SJCRH30 (cell line): Measurements from ENCODE around the gene SYF2. TPM values are rescaled to one million over a fixed set of nuclear protein-coding genes. Genes with fewer than 3 reads are reported as not detected.
"Not testable (repeated sequence)": the region's sequence is repeated elsewhere in the genome, so short reads cannot be mapped to it uniquely, and the experiment has no call there.

Experiments
- DNase-seq, 2 experiments: peaks; one replicate each; pipeline ENCODE4 v3.0.0-alpha.2; 2015 to 2020
- H3K27ac ChIP-seq: fragments of 250-450 bp; sonication (Bioruptor Pico); 2 replicates; pipeline ENCODE4 v1.5.1; 2020; ENCODE audit warnings: mild to moderate bottlenecking, moderate library complexity
- H3K27me3 ChIP-seq: fragments of 250-450 bp; sonication (Bioruptor Pico); 2 replicates; pipeline ENCODE4 v1.5.1; 2020; ENCODE audit warnings: mild to moderate bottlenecking, moderate library complexity
- H3K36me3 ChIP-seq: fragments of 250-450 bp; sonication (Bioruptor Pico); 2 replicates; pipeline ENCODE4 v1.5.1; 2020; ENCODE audit warnings: mild to moderate bottlenecking, moderate library complexity
- H3K4me1 ChIP-seq: fragments of 250-450 bp; sonication (Bioruptor Pico); 2 replicates; pipeline ENCODE4 v1.5.1; 2020; ENCODE audit warnings: mild to moderate bottlenecking, moderate library complexity
- H3K4me3 ChIP-seq: fragments of 250-450 bp; sonication (Bioruptor Pico); 2 replicates; pipeline ENCODE4 v1.5.1; 2020; ENCODE audit warnings: mild to moderate bottlenecking, moderate library complexity
- H3K9me3 ChIP-seq: fragments of 250-450 bp; sonication (Bioruptor Pico); replicated peaks from 2 replicates; pipeline ENCODE4 v1.5.1; 2020; ENCODE audit warnings: mild to moderate bottlenecking, moderate library complexity
- total RNA-seq: library from RNA; depleted of rRNA; stranded (reverse); fragments of >200 nt; shearing (Covaris generic); gene quantifications from 2 replicates; pipeline ENCODE4 v1.2.3, GENCODE V29; 2014

The SYF2 gene
- total RNA-seq, 1 experiment from 2014 or later = 39.3 TPM

DNA sequence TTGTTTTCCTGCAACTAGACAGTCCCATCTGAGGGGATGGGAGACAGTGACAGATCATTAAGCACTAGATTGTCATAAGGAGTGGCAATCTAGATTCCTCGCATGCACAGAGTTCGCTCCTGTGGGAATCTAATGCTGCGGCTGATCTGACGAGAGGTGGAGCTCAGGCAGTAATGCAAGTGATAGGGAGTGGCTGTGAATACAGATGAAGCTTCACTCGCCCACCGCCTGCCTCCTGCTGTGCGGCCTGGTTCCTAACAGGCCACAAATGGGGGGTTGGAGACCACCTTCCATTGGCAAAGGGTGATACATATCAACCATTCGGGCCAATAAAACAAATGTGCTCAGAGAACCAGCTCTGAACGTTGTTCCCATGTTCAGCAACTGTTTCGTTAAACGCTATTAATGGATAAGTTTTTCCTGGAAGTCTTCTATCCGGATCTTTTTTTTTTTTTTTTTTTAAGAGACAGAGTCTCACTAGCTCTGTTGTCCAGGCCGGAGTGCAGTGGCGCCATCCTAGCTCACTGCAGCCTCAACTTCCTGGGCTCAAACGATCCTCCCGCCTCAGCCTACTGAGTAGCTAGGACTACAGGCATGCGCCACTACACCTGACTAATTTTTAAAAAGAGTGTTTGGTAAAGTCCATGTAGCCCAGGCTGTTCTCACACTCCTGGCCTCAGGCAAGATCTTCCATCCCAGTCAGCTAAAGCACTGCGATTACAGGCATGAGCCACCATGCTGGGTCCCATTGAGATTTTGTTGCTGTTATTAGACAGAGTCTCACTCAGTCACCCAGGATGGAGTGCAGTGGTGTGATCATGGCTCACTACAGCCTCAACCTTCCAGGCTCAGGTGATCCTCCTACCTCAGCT is 23.6 kb upstream of the SYF2 start:
- Histone ChIP-seq H3K9me3 (no peaks in the 10 kb centered on the region), H3K4me1 (0 out of 2 replicates have a peak, but pooled peaks cover 2% of the 10 kb centered on the region), H3K36me3 (no peaks in the 10 kb centered on the region), H3K4me3 (no peak overlapping the region), H3K27me3 (no peaks in the 10 kb centered on the region), H3K27ac (no peak overlapping the region)
- DNase-seq = no peak

DNA sequence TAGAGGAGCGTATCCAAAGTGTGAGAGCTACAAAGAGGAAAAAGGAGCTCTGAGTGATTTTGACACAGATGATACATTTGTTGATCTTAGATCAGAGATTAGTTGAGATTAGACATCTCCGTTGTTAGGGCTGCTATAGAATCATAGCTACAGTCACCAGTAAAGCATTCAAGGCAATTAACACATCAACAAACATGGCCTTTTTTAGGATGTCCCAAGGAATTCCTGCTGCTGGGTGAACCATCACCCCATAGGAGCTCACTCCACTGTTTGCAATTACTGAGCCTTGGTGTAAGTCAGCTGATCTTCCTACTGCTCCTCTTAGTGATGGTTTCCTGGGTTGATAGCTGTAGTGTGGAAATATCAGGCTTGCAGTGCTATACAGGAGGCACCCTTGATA is 21.6 kb upstream of the SYF2 start:
- Histone ChIP-seq H3K4me1 (0 out of 2 replicates have a peak, but pooled peaks cover 2% of the 10 kb centered on the region), H3K36me3 (no peaks in the 10 kb centered on the region), H3K27me3 (no peaks in the 10 kb centered on the region), H3K4me3 (no peak overlapping the region), H3K27ac (no peak overlapping the region), H3K9me3 (no peaks in the 10 kb centered on the region)
- DNase-seq = no peak

DNA sequence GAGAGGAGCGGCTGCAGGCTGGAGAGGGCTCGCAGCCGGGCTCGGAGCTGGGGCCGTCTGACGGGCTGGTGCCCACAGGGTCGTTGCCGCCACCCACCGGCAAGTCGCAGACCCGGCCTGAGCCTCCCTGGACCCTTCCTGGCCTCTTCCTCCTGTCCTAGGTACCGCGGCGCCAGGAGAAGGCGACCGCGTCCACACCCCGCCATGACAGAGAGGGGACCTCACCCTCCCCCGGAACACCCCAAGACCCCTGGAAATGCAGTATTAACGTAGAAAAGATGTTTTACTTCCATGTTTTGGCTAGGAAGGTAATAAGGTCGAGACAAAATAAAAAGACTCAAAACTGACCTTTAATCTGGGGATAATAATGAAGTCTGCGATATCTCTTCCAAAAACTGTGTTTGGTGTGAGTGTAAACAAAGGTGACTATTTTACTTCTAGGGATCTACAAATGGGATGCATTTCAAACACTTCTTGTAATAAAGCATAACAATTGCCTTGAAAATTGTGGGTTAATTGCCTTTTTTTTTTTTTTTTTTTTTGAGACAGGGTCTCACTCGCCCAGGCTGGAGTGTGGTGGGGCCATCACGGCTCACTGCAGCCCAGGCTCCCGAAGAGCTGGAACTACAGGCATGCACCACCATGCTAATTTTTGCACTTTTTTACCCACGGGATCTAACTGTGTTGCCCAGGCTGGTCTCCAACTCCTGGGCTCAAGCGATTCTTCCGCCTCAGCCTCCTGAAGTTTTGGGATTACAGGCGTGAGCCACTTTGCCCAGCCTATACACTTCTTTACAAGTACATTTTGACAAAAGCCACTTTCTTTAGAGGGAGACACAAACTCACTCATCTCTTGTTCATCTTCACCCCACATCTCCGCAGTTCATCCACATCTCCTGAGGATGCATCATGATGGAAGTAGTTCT is 15.8 kb upstream of the SYF2 start:
- Histone ChIP-seq H3K27ac (peak overlapping the region; percentile 73), H3K9me3 (no peaks in the 10 kb centered on the region), H3K4me1 (no peaks in the 10 kb centered on the region), H3K4me3 (peak overlapping the region; percentile 97), H3K27me3 (no peaks in the 10 kb centered on the region), H3K36me3 (peaks cover 28% of the 10 kb centered on the region)
- DNase-seq = no peak

DNA sequence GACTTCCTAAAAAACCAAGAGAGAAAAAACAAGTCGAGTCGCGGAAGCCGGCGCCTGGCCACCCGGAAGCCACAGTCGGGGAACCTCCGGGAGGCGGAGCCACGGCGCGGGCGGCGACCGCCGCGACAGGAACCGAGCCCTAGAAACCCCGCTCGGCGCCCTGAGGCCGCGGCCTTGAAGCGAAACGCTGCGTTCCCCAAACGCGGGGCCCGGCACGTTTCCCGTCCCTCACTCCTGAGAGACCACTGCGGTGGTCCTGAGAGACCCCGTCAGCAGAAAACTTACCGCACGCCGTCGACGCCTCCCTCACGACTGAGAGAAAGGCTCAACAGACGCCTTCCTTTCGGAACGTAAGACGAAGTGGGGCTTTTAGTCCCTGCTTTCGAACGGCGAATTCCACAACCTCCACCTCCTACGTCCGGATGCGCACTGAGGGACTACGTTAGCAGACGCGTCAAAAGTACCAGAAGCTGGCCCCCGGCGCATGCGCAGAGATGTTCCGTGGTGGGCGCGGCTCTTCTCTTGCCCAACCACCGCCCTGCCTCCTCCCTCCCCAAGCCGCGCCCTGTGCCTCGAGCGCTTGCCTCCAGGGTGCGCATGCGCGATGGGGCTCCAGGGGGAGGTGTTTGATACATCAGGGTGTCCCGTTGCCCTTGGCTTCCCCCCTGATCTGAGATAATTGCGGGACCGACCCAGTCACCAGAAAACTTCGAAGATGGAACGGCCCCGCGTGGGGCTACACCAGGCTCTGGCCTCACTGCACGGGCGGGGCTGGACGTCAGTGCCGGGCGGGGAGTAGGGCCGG is 14.9 kb upstream of the SYF2 start, which contains the start of gene RSRP1:
Gene RSRP1 (minus strand): TSS at position 431 of the 805 bp plus-strand sequence. CDS start 491 bp downstream, outside the sequence.
- peak within 1 kb of the TSS; percentile 97 for H3K4me3 ChIP-seq
- H3K36me3 ChIP-seq = peaks cover 37% of the 10 kb centered on the region
- H3K9me3 ChIP-seq = no peaks in the 10 kb centered on the region
- H3K4me1 ChIP-seq = no peaks in the 10 kb centered on the region
- H3K27me3 ChIP-seq = no peaks in the 10 kb centered on the region
- peak within 1 kb of the TSS; percentile 73 for H3K27ac ChIP-seq
- peak; percentile 99 to 100 for DNase-seq

DNA sequence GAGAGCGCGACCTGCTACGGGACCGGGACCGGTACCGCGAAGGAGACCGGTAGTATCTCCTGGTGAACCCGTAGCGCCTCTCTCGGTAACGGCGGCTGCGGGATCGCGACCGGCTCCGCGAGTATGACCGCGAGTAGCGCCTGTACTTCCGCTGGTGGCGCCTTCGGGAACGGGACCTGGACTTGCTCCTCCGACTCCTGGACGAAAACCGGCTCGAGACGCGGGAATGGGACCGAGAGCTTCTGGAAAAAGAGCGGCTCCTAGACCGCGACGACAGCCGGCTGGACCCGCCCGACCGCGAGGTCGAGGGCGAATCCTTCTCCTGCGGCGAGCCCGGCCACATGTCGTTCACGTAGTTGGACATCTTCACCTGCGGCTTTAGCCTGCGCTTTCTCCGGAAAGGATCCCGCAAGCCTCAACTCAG is 14.3 kb upstream of the SYF2 start:
- DNase-seq = peak in 1 of 2 experiments; percentile 30
- no peaks in the 10 kb centered on the region for H3K27me3 ChIP-seq
- peak overlapping the region; percentile 73 for H3K27ac ChIP-seq
- no peaks in the 10 kb centered on the region for H3K9me3 ChIP-seq
- peaks cover 42% of the 10 kb centered on the region for H3K36me3 ChIP-seq
- no peaks in the 10 kb centered on the region for H3K4me1 ChIP-seq
- peak overlapping the region; percentile 97 for H3K4me3 ChIP-seq

DNA sequence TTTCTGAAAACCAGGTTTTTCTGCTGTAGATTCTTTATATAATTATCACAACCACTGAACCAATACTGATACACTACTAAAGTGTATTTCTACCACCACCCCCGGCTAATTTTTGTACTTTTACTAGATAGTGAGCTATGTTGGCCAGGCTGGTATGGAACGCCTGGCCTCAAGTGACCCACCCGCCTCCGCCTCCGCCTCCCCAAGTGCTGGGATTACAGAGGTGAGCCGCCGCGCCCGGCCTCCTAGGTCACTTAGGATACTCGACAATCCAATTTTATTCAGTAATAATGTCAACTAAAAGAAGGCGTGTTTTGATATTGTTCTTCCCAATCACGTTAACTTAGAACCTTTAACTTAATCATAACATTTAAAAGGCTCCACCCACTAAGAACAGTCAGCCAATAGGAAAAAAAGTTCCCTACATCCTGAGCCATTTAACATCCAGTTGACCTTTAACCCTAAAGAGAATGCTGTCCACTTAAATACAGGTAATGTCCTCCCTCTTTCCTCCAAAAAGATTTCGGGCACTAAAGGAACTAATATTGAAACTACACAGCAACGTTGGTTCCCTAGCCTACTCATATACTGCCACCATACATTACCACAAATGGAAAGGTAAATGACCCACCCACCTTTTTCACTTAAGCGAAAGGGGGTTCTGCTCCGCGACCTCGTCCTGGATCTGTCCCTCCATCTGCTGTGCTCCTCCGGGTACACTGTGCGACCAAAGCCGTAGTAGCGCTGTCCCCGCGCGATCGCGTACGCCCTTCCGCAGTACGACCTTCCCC is 13.7 kb upstream of the SYF2 start:
- H3K27ac ChIP-seq = peak overlapping the region; percentile 73; the same call in 1 of the 2 replicates
- peaks cover 42% of the 10 kb centered on the region for H3K36me3 ChIP-seq
- DNase-seq = no peak

DNA sequence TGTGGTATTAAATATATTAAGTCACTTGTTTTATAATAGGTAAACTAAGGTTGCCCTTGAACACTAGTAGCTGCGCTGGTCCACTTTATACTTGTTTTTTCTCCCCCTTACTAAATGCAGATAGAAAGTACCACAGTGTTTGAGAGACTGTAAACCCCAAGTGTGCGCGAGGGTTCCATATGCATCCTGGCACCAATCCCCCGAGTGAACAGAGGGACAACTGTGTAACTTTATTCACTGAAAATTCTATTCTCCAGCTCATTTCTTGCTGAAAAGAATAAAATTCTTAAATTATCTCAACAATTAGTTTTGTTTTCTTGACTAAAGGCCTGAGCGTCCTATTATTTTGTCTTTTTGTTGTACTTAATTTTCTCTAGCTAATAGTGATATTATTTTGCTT is 13.1 kb upstream of the SYF2 start:
- no peaks in the 10 kb centered on the region for H3K27me3 ChIP-seq
- peaks cover 5% of the 10 kb centered on the region; the same call in 1 of the 2 replicates for H3K4me1 ChIP-seq
- no peak overlapping the region for H3K4me3 ChIP-seq
- H3K27ac ChIP-seq = no peak overlapping the region
- DNase-seq = no peak
- H3K9me3 ChIP-seq = no peaks in the 10 kb centered on the region
- H3K36me3 ChIP-seq = peaks cover 42% of the 10 kb centered on the region

More for the DNA sequence above, 13.7 kb upstream of the SYF2 start:
- no peaks in the 10 kb centered on the region for H3K4me1 ChIP-seq
- H3K9me3 ChIP-seq = no peaks in the 10 kb centered on the region
- H3K27me3 ChIP-seq = no peaks in the 10 kb centered on the region
- H3K4me3 ChIP-seq = peak overlapping the region; percentile 97

DNA sequence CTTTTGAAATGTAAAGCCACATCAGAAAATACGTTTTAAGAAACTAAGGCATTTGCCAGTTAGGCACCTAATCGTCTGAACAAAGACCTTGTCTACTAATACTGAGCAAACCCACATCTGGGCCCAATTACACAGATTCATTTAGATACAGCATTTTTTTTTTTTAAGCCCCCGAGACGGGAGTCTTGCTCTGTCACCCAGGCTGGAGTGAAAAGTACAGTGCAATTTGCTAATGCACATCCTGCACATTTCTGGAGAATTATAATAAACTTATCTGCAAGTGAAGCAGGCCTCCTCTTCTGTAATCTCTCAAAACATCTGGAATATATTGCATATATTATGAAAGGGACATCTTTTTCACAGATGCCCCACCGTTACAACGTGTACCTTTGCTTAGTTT is 11.6 kb upstream of the SYF2 start:
- Histone ChIP-seq H3K27me3 (no peaks in the 10 kb centered on the region), H3K36me3 (peaks cover 42% of the 10 kb centered on the region), H3K9me3 (no peaks in the 10 kb centered on the region), H3K27ac (no peak overlapping the region), H3K4me3 (no peak overlapping the region), H3K4me1 (peaks cover 6% of the 10 kb centered on the region; the same call in 1 of the 2 replicates)
- DNase-seq = no peak

DNA sequence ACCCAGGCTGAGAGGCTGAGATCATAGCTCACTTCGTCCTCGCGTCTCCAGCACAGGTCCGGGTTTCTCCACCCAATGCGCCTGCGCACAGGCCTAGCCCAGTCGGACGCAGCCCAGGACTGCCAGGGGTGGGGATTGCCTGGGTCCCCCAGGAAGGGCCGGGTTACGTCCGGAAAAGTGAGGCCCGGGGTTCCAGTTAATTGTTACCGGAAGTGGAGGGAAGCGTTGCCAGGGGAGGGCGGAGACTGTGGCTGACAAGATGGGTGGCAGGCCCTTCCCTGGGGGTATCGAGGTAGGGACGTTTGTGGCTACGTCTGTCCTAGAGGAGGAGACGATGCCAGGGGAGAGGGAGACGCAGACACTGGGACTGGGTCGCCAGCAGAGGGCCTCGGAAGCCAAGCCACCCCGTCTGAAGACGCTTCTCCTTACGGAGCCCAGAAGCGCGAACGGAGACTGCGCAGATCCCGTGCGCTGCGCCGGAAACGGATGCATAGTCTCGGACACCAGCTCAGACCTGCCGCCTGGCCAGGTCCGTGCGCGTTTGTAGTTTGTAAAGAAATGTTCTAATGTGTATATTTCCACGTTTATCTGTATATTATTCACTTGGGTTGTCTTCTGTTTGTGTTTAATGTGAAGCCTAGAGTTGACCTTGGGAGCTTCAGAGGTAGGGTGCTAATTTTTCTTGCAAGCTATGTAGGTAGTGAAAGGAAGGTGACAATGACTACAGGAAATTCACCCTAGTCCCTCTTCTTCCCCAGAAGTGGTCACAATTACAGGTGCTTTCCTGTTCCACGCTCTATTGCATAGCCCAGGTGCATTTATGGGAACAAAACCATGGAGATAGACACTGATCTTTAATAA is 7.6 kb upstream of the SYF2 start:
- Histone ChIP-seq H3K27me3 (no peaks in the 10 kb centered on the region), H3K27ac (peak overlapping the region; percentile 50), H3K36me3 (peaks cover 32% of the 10 kb centered on the region), H3K4me3 (peak overlapping the region; percentile 56), H3K4me1 (peaks cover 6% of the 10 kb centered on the region; the same call in 1 of the 2 replicates), H3K9me3 (no peaks in the 10 kb centered on the region)
- peak; percentile 96 to 97 for DNase-seq

DNA sequence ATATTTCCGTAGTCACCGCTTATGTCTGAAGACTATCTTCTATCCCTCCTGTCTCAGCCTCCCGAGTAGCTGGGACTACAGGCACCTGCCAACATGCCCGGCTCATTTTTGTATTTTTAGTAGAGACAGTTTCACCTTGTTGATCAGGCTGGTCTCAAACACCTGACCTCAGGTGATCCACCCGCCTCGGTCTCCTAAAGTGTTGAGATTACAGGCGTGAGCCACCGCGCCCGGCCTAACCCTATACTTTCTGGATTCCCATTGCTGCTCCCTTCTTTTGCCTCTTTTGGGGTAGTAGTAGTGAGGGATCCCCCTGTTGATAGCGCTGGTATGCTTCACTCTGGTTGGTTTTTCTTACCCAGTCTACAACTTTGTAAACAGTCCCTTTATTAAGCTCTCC is 5.7 kb upstream of the SYF2 start:
- Histone ChIP-seq H3K4me3 (no peak overlapping the region), H3K27ac (no peak overlapping the region), H3K36me3 (peaks cover 13% of the 10 kb centered on the region), H3K27me3 (no peaks in the 10 kb centered on the region), H3K9me3 (no peaks in the 10 kb centered on the region), H3K4me1 (peaks cover 10% of the 10 kb centered on the region)
- no peak for DNase-seq

DNA sequence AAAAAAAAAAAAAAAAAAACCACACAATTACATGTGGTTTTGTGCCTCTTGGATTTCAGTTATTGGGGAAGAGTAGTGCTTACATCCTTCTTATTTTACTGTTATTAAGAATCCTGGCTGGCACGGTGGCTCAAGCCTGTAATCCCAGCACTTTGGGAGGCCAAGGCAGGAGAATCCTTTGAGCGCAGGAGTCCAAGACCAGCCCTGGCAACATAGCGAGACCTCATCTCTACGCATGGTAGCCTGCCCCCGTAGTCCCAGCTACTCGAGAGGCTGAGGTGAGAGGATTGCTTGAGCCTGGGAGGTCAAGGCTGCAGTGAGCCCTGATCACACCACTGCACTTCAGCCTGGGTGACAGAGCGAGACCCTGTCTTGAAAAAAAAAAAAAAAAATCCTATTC is 4.0 kb upstream of the SYF2 start:
- DNase-seq, H3K36me3 ChIP-seq, H3K27me3 ChIP-seq, H3K27ac ChIP-seq, H3K9me3 ChIP-seq, H3K4me1 ChIP-seq, H3K4me3 ChIP-seq: not testable (repeated sequence)

DNA sequence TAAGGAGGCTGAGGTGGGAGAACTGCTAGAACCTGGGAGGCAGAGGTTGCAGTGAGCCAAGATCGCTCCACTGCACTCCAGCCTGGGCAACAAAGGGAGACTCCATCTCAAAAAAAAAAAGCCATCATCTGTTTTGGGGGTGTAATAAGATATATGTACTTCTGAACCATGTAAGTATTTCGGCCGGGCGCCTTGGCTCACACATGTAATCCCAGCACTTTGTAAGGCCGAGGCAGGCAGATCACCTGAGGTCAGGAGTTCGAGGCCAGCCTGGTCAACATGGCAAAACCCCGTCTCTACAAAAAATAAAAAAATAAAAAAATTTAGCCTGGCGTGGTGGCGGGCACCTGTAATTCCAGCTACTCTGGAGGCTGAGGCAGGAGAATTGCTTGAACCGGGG is 3.1 kb upstream of the SYF2 start:
- H3K27me3 ChIP-seq, H3K4me3 ChIP-seq, DNase-seq, H3K4me1 ChIP-seq, H3K36me3 ChIP-seq, H3K27ac ChIP-seq, H3K9me3 ChIP-seq: not testable (repeated sequence)
